HG02884 (cell line): Measurements from ENCODE around the gene P4HB.

ENCODE experiments used
- ATAC-seq: cut with Tn5 transposase; IDR thresholded peaks from one replicate; pipeline ENCODE4 v1.9.1; 2021; ENCODE audit warnings: mild to moderate bottlenecking, moderate library complexity; ENCODE audit not compliant: unreplicated experiment

P4HB gene

DNA sequence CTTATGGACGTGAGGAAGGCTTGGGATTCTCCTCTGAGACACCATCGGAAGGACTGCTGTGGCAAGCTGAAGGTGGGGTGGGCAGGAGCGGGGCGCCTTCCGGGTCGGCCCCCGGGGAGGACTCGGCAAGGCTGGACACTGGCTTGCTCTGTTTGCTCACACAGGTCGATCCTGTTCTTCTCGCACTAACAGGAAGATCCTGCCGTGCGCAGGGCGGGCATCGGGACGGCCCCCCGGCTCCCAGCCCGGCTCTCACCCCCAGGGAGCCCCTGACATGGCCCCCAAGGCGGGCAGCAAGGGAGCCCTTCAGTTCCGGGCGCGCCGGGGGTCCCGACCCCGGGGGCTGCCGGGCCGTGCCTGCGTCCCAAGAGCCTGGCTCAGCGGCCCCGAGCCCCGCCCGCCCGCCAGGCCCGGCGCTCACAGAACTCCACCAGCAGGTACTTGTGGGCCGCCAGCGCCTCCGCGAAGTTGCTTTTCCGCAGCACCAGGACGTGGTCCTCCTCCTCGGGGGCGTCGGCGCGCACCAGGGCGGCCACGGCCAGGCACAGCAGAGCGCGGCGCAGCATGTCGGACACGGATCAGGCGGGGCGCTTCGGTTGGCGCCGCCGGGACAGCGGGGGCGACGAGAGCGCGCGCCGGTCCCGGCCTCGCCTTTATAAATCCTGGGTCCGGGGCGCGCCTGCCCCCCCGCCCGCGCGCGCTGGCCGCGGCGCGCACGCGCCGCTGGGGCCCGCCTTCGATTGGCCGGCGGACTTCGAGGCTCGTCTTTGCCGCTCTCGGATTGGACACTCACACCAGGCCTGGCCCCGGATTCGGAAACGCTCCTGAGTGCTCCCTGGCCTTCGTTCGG lies at the start of gene P4HB:
Gene P4HB (minus strand): TSS at position 630 of the 850 bp plus-strand sequence. CDS start 64 bp downstream, at position 566.
- ATAC-seq = no peak

DNA sequence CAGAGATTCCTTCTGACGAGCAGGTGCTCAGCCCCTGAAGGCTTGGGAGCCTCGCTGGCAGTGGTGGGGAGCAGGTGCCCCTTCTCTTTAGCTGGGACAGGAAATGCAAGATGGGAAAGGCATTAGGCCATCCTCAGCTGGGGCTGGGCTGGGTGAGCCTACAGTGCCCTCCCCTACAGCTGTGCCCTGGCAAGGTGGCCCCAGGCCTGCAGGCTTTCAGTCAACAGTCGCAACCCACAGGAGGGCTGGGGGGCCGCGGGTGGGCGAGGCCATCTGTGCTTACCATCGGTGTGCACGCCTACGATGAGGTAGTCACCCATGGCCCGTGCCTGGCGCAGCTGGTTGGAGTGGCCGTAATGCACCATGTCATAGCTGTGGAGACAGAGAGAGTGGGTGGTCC lies 48.9 kb upstream of the P4HB start:
- ATAC-seq = no peak

DNA sequence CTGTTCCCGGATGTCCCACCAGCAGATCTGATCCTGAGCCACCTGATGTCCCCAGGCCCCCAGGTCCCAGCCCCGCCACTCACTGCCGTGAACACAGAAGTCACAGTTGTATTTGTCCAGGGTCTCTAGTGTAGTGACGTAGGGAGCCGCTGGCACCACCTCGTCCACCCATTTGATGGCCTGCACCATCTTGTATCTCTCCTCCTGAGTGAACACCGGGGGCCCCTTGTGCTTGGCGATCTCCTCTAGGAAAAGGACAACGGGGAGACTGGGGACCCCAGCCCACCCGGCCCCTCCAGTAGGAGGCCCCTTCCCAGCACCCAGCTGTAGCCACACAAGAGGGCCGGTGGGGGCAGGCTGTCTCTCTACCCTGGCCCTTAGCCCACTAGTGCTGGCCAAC lies 48.5 kb upstream of the P4HB start:
- ATAC-seq = no peak

DNA sequence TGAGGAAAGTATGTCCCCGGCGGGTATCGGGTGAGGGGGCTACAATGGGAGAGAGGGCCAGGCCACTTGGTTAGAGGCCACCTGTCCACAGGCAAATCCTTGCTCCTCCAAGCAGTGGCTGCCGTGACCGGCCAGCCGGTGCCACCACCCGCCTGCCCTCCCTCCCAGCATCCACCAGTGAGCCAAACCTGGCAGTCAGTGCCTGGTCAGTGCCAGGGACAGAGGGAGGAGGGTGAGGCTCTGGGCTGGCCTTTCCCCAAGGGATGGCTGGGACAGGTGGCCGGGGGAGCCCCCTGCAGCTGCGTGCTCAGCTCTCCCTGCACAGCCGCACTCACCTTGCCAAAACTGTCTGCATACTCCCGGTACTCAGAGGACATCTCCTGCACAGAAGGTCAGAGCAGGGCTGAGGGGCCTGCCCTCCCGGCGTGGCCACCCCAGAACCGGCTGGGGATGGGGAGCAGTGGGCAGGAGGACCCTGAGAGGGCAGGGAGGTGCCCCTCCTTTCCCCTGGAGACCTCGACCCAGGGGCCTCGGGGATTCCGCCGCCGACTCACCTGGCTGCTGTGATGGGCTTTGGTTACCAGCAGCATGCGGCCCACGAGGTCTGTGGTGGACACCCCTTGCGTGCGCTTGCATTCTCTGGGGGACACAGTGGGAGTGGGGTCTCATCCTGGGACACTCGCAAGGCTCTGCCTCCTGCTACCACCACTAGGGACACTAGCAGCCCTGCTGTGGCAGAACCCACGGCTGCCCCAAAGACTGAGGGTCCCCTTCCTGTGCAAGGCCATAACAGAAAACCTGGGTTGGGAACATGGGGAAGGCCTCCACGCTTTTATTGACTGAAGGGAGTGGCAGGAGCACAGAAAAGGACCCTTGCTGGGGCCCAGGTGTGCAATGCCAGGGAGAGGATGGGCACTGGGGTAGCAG lies 47.1 kb upstream of the P4HB start:
- no peak for ATAC-seq

DNA sequence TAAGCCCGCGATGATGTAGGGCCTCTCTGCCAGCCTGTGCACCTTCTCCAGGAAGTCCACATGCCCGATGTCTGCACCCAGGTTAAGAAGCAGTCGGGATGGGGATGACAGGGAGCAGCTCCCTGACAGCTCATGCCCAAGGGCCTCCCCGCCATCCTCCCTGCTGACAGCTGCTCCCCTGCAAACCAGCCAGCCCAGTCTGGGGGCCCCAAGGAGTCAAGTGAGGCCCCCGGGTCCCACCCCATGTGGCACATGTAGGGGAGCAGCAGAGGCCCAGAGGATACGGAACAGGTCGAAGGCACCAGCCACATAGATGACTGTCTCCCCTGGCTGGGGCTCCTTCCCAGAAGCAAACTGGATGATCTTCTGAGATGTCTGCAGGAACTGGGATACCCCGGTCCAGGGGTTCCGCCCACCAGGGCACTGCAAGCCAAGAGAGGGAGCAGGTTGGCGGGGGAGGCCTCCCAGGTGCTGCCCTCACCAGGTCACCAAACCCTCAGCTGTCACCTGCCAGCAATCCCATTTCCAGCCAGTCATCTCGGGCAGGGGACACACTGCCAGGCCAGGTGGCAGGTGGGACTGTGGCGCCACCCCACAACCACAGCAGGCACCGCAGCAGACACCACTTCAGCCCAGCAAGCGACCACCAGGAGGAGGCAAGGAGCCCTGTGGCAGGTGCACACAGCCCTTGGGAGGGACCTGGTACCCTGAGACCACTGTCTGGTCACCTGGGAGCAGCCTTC lies 46.3 kb upstream of the P4HB start:
- no peak for ATAC-seq

DNA sequence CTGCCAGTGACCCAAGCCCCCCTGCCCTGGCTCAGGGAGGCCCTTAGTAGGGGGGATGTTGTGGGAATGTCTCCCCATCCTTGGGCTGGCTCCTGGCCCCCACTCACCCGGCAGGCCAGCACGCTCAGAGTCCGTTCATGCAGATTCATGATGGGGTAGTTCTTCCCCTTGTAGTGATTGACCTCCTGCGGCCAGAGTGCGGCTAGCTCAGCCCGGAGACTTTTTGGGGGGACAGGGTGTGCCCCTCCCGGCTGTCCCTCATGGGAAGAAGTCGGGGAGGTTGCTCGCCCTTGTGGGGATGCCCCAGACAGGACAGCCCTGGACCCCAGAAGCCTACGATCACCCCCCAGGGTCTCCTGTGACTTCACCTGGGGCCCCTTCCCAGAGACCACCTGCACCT lies 45.7 kb upstream of the P4HB start:
- ATAC-seq = no peak

DNA sequence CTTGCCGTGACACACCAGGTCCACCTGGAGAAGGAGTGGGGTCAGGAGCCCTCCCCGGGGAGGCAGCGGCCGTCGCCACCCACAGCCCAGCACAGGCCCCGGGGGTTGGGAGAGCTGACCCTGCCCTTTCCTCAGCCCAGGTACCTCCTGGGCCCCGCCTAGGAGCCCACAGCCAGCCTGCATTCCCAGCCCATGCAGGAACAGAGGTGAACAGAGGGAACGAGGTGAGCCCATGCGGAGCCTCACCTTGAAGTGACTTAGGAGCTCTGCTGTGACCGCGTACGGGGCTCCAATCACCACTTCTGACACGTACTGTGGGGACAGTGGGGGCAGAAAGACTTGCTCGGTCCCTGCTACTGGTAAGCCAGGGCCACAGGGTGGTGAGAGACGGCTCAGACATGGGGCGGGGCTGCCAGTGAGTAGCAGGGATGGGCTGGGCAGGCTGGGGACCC lies 45.1 kb upstream of the P4HB start:
- no peak for ATAC-seq

DNA sequence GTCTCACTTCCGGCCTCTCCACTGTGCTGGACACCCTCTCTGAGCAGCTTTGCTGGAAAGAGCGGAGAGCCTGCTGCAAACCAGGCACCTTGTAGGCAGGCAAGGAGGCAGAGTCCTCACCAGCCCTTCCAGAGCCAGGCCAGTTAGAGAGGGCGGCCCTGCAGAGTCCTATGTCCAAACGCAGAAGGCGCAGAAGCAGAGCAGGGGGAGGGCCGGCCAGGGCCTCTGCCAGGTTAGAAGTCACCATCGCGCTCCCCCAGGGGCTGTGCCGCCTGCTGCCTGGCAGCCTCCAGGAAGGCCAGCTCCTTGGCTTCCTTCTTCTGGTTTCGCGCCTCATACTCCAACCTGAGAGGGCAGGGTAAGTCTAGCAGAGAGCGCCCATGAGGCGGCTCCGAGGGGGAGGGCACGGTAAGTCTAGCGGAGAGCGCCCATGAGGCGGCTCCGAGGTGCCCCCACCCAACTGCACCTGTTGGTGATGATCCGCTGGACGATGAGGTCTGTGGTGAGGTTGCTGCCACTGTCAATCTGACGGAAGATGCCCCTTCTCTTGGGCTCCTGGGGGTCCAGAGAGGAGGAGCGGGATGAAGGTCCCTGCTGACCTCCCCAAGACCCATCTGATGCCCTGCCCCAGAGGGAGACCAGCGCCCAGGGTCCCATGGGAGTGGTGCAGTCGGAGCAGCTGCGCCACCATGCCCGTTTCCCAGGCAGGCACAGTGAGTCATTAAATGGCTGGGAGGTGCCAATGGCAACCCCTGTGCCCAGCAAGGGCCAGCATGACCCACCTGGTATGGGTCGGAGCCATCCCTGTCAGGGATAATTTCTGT lies 44.5 kb upstream of the P4HB start:
- ATAC-seq = no peak

DNA sequence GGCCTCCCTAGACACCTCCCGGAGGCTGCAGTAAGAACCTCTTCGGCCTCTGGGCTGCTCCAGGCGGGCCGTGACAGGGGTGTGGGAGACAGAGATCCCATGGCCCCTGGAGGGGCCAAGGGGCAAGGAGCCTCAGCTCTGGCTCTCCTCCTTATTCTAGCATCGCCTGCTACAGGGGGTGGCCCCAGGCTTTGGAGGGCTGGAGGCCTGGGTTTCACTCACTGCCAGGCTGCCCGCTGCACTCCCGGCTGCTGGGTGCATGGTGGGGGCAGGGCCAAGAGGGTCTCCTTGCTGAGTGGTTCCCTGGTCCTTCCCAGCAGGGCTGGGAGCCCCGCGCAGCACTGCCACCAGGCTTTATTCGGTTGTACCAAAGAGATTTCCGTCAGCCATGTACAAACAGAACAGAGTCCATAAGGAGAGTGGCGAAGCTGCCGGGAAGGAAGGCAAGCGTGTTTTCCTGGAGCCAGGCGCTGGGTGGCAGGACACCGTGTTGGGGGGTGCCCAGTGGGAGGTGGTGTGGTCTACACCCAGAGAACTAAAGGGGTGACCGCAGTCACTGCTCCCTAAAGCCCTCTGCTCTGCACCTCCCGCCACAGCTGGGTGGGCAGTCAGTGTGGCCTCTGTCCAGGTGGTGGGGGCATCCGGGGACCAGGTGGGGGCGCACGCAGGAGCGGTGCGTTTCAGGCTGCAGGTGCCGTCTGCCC lies 43.7 kb upstream of the P4HB start:
- no peak for ATAC-seq

DNA sequence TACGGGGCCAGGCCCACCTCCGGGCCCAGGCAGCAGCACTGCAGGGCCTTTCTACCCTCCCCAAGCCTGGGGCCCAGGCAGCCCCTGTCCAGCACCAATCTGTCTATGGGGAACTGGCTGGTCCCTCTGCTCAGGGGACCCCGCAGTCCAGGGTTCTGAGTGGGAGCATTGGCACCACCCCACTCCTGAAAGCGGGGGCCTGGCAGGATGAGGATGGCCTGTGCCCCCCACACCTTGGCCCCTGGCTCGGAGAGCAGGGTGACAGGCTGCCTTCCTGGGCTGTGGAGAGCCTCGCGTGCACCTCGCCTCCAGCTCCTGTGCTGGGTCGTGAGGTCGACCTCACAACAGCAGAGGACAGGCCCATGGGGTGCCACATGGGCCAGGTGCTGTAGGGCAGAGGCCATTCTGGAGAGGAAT lies 43.1 kb upstream of the P4HB start:
- ATAC-seq = no peak

DNA sequence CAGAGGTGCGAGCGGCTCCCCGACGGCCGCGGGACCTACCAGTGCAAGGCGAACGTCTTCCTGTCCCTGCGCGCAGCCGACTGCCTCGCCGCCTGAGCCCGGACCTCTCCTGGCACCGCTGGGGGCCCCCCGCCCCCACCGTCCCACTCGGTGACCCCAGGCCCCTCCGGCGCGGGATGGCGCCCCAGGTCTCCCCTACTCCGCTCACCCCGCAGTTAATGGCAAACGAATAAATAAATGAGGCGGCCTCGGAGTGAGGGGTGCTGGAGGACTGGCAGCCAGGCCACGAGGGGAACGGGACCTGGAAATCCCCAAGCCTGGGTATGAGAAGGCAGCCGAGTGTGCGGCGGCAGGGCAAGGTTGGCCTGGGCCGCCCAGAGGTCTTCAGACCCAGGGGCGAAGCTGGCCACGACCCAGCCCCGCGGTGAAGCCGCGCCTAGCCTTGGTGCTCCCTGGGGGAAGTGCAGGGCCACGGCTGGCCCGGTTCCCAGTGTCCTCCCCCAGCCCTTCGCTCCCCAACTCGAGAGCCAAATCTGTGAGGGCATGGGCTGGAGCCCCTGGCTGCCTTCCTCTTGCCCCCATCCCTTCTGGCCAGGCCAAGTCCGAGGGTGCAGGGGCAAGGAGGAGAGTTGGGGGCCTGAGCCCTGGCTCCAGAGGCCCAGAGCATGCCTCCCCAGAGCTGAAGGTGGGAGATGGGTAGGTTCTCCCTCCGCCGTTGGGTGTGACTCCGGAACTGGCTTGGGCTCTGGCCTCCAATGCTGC lies 42.5 kb upstream of the P4HB start:
- no peak for ATAC-seq

DNA sequence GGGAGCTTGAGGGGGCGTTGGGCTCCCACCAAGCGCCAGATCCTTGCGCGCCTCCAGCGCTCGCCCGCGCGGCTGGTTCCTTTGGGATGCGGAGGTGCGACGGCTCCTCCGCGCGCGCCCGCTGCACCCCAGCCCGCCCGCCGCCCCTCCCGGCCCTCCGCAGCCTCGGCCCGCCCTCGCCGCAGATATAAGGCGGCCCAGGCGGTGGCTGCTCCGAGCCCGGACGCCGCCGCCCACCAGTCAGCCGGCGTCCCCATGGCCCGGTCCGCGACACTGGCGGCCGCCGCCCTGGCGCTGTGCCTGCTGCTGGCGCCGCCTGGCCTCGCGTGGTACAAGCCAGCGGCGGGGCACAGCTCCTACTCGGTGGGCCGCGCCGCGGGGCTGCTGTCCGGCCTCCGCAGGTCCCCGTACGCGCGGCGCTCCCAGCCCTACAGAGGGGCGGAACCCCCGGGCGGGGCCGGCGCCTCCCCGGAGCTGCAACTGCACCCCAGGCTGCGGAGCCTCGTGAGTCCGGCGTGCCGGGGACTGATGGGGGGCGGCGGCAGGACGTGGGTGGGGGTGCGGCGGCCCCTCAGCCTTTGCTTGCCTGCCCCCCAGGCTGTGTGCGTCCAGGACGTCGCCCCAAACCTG lies 41.8 kb upstream of the P4HB start, which contains the start of gene NPB:
Gene NPB (plus strand): TSS at position 216 of the 630 bp plus-strand sequence. CDS start 40 bp downstream, at position 256.
- no peak for ATAC-seq

DNA sequence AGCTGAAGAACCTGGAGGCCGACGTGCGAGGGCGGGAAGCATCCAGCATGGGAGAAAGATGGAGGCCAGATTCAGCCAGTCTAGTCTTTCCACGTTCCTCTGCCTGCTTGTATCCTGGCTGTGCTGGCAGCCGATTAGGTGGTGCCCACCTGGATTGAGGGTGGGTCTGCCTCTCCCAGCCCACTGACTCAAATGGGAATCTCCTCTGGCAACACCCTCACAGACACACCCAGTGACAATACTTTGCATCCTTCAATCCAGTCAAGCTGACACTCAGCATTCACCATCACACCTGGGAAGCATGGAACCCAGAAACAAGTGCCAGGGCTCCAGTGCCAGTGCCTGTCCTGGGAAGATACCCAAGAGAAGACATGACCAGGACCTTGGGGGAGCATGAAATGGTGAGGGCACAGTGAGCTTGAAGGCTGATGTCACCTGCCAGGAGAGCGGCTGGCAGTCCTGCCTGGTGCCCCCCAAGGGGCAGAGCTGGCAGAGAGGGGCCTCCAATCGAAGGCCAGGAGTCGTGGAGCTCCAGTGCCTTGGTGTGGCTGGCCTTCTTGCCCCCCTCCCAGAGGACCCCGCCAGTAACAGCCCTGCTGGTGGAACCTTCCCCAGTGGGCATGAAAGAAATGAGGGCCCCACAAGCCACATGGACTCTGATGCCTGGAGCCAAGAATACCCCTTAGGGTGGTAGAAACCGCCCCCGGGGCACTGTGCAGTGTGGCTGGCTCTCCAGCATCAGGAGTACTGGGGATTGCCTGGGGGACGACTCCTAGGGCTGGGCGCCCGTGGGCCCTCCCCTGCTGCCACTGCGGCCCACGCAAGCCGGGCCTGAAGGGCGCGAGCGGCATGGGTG lies 41.1 kb upstream of the P4HB start:
- ATAC-seq = no peak

DNA sequence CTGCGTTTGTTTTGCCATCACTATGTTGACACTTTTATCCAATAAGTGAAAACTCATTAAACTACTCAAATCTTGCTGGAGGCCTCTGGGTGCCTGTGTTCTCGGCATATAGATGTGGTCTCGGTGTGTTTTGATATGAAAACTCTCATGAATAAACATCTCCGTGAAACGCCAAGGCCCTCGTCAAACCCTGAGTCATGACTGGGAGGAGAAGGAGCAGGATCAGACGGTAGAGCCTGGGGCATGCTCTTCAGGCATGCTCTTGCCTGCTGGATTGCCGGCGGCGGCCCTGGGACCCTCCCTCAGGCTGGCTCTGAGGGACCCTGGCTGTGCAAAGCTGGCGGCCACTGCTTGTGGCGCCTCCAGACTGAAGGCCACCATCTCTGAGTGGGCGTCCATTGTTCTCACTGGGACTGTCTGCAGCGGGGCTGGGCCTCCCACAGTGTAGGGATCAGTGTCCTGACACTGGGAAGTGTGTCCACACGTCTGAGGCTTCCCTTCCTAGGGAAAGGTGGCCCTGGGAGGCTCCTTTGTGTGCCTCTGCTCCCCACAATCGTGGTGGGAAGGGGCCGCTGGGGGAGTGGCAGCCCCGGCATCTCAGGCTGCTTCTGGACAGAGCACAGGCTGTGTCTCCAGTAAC lies 40.0 kb upstream of the P4HB start:
- ATAC-seq = no peak

DNA sequence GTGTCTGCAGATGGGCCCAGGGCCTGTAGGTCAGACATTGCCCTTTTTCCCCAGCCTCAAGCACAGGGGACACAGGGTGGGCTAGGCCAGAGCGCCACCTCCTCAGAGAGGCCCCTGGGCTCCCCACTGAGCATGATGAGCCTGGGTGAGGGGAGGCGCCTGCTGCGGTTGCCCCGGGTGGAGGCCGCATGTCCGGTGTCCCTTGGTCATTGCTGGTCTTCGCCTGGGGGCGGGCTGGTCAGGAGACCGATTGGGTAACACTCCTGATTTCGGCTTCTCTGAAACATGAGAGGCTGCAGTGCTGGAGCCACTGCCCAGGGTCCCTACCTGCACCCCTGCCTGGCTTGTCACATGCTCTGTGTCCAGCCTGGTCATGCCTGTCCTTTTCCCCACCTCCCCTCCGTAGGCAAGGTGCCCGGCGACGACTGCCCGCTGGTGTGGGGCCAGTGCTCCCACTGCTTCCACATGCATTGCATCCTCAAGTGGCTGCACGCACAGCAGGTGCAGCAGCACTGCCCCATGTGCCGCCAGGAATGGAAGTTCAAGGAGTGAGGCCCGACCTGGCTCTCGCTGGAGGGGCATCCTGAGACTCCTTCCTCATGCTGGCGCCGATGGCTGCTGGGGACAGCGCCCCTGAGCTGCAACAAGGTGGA lies 39.3 kb upstream of the P4HB start:
- no peak for ATAC-seq

DNA sequence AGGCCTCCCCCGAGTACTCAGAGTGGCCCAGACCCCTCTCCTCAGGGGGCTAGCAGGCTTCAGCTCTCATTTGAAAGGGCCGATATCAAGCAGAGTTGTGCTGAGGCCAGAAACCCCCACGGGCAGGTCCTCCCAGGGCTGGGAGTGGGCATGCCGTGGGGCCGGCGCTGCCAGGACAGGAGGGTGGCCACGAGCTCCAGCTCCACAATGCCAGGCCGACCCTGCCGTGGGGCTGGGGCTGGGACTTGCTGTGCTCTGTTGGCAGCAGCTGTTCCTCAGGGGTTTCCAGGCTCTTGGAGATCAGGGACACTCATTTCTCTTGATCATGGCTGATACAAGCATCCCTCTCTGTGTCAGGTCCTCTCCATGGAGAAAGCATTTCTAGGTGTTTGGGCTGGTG lies 38.5 kb upstream of the P4HB start:
- no peak for ATAC-seq
